RWPE1 (cell line): Measurements from ENCODE around the gene DEFB125.

Experiments used
- CTCF ChIA-PET: fragments of 350-600 bp; sonication (Branson Sonifier 250); formaldehyde crosslinking; extraction: SDS; loops from one replicate; lab custom pipeline; 2021; lab: Yijun Ruan, JAX
- POLR2A ChIA-PET: fragments of 400-600 bp; formaldehyde crosslinking; extraction: SDS; loops from one replicate; lab custom pipeline; 2020; ENCODE audit warnings: antibody characterized with exemption; ENCODE audit not compliant: low non-redundant PET; lab: Yijun Ruan, JAX
- DNase-seq: peaks from one replicate; pipeline ENCODE4 v3.0.0; 2012; ENCODE audit warnings: low spot score
- H3K27ac ChIP-seq: fragments of 450-650 bp; 2 replicates; pipeline ENCODE4 v1.5.1; 2017
- TF ChIP-seq, protein P1 (sequence below): fragments of 450-650 bp; conservative IDR thresholded peaks from 2 replicates; pipeline ENCODE4 v1.5.1; 2017; ENCODE audit warnings: low read depth, mild to moderate bottlenecking

Gene DEFB125

DNA sequence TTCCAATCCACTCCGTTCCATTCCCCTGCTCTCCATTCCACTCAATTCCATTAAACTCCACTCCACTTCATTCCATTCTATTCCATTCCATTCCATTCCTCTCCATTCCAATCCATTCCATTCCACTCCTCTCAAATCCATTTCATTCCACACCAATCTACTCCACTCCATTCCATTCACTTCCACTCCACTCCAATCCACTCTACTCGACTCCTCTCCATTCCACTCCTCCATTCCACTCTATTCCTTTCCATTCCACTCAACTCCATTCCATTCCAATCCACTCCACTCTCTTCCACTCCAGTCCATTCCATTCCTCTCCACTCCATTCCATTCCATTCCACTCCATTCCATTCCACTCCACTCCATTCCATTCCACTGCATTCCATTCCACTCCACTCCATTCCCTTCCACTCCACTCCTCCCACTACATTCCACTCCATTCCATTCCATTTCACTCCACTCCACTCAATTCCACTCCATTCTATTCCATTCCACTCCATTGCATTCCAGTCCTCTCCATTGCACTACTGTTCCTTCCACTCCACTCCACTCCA, 22.6 kb upstream of the DEFB125 start:
- CTCF ChIA-PET, result no interaction called here
- POLR2A ChIA-PET, result no interaction called here

GRCh38 chr20:77231-77630, 10.2 kb upstream of the DEFB125 start:
- TF ChIP-seq, protein P1, sequence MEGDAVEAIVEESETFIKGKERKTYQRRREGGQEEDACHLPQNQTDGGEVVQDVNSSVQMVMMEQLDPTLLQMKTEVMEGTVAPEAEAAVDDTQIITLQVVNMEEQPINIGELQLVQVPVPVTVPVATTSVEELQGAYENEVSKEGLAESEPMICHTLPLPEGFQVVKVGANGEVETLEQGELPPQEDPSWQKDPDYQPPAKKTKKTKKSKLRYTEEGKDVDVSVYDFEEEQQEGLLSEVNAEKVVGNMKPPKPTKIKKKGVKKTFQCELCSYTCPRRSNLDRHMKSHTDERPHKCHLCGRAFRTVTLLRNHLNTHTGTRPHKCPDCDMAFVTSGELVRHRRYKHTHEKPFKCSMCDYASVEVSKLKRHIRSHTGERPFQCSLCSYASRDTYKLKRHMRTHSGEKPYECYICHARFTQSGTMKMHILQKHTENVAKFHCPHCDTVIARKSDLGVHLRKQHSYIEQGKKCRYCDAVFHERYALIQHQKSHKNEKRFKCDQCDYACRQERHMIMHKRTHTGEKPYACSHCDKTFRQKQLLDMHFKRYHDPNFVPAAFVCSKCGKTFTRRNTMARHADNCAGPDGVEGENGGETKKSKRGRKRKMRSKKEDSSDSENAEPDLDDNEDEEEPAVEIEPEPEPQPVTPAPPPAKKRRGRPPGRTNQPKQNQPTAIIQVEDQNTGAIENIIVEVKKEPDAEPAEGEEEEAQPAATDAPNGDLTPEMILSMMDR, result no peak
- ChIA-PET POLR2A (no interaction called here), CTCF (no interaction called here)
- peak; percentile 20 for DNase-seq
- no peak overlapping the region for H3K27ac ChIP-seq

More for the DNA sequence above, 22.6 kb upstream of the DEFB125 start:
- DNase-seq, result no peak
- TF ChIP-seq, protein P1, result no peak
- H3K27ac ChIP-seq, result no peak overlapping the region

- ChIA-PET CTCF (no interaction called here), POLR2A (no interaction called here)
- TF ChIP-seq, protein P1, result no peak
These were observed 9.1 kb upstream of the DEFB125 start for GRCh38 chr20:78338-78737.

DNA sequence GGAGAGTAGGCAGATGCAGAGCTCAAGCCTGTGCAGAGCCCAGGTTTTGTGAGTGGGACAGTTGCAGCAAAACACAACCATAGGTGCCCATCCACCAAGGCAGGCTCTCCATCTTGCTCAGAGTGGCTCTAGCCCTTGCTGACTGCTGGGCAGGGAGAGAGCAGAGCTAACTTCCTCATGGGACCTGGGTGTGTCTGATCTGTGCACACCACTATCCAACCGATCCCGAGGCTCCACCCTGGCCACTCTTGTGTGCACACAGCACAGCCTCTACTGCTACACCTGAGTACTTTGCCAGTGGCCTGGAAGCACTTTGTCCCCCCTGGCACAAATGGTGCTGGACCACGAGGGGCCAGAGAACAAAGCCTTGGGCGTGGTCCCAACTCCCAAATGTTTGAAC, 7.9 kb upstream of the DEFB125 start:
- CTCF ChIA-PET, result interaction anchor here (0.7 kb wide), 1 partner anchor 150 kb away, joined by 3 read pairs; no protein-coding TSS in a partner anchor
- TF ChIP-seq, protein P1, result no peak
- DNase-seq, result no peak
- no peak overlapping the region for H3K27ac ChIP-seq
- POLR2A ChIA-PET, result no interaction called here

More at GRCh38 chr20:78338-78737, 9.1 kb upstream of the DEFB125 start:
- H3K27ac ChIP-seq, result no peak overlapping the region
- DNase-seq, result no peak

- H3K27ac ChIP-seq, result no peak overlapping the region
- DNase-seq, result peak; percentile 49
- CTCF ChIA-PET, result no interaction called here
- POLR2A ChIA-PET, result no interaction called here
- TF ChIP-seq, protein P1, result no peak
These were observed 3.2 kb downstream of the DEFB125 start for GRCh38 chr20:90651-91050.

DNA sequence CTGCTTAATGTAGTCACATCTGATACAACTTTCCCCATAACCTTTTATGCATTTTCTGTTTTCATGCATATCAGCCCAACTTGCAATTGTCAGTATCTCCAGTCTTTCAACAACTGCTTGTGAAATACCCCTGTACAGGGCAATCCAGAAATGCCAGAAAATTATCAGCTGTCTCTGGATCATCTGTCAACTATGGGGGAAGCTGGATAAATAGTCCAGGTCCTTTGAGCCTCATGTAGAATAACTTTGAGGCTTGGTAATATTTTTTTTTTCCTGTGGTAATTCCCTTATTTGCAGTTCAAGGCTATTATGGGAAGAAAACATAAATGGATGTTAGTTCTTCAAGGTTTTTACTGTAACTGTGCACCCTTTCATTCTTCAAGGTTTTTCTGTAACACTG, 6.2 kb downstream of the DEFB125 start:
- no peak for DNase-seq
- CTCF ChIA-PET, result no interaction called here
- POLR2A ChIA-PET, result no interaction called here
- H3K27ac ChIP-seq, result no peak overlapping the region
- TF ChIP-seq, protein P1, result no peak
